H1 (cell line): ENCODE results near the gene YRDC. TPM values are rescaled to one million over a fixed set of nuclear protein-coding genes. Genes with fewer than 3 reads are reported as not detected.

Experiments
- RAD21 ChIP-seq, 2 experiments: IDR thresholded peaks in 1 of 2; conservative IDR thresholded peaks in 1 of 2; 2 replicates each; pipeline ENCODE4 v1.6.1; 2011; ENCODE audit warnings: low read depth in 2 of 2, low read length in 2 of 2, improper control_type of control experiment in 1 of 2, inconsistent platforms in 1 of 2, mild to moderate bottlenecking in 1 of 2, moderate library complexity in 1 of 2
- USF2 ChIP-seq: IDR thresholded peaks from 2 replicates; pipeline ENCODE4 v1.6.1; 2011; ENCODE audit warnings: low read length, improper control_type of control experiment
- polyA plus RNA-seq, 7 experiments: library from polyadenylated mRNA; depleted of rRNA in 3 of 7; stranded (reverse) in 5 of 7; unstranded in 2 of 7; fragments of >200 nt in 5 of 7; fragments of 200-250 nt in 2 of 7; gene quantifications; 1 replicate in 5 of 7; 2 replicates in 1 of 7; 4 replicates in 1 of 7; pipeline versions ENCODE4 v1.2.1 to v1.2.3, GENCODE V29; 2011 to 2013; ENCODE audit warnings: missing spikeins in 2 of 7, mixed read lengths in 2 of 7
- total RNA-seq: library from RNA; stranded (reverse); fragmentation: NEBNext Ultra II Directional; extraction: Animal tissue kit (Norgen Biotek cat#: 25700); gene quantifications from 2 replicates; pipeline ENCODE4 v1.2.1, GENCODE V29; 2021

YRDC gene
- total and polyA plus RNA-seq, 2 of the 8 experiments (the other 6 are each of a cell fraction or from before 2014, with no cell fraction given): 21.1 to 21.6 TPM

- no peak for TF ChIP-seq RAD21 (IDR thresholded peaks at IDR 0.05 in 1 of 2, conservative IDR thresholded peaks at IDR 0.05 in 1 of 2; ENCODE audit: low read depth in 2 of 2, low read length in 2 of 2)
- no peak for TF ChIP-seq USF2
Measured at GRCh38 chr1:37755290-37755689, 52.7 kb downstream of the YRDC start (continued).
